ENCODE results near the gene SLCO3A1.

Gene SLCO3A1

DNA sequence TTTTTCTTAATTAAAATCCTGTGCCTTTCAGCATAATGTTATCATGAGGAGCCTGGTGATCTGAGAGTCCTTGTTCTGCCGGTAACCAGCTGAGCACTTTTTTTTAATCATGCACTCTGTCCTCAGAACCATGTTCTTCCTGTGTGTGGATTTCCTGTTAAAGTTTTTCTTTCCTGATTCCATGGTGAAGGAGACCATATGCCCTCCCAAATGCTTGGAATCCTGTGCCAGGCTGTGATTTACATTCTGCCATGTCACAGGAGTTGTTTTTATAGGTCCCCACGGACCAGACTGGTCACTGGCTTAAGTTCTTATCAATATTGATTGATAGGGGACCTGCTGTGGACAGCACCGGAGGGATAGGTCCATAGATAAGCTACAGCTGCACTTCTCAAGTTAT, 257.8 kb downstream of the SLCO3A1 start:
- DNase-seq: no peak

GRCh38 chr15:92111751-92112150, 258.2 kb downstream of the SLCO3A1 start:
- DNase-seq: no peak

GRCh38 chr15:92112180-92112579, 258.7 kb downstream of the SLCO3A1 start:
- no peak for DNase-seq

GRCh38 chr15:92112711-92113110, 259.2 kb downstream of the SLCO3A1 start:
- DNase-seq: no peak

DNA sequence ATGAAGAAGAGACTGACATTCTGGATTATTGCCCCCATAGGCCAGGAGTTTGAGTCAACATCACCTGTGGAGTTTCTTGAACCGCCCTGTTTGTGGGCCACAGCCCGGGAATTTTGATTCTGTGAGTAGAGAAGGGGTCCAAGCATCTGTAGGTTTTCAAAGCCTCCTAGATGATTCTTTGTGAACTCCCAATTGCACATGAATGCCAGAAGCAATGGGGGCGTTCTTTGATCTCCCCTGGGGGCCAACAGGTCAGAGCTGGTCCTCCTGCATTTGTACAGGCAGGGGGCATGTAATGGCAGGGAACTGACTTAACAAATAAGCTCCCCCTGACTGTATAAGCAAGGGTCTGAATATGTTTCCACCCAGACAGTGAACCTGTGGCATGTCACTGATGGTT, 260.3 kb downstream of the SLCO3A1 start:
- DNase-seq: no peak

DNA sequence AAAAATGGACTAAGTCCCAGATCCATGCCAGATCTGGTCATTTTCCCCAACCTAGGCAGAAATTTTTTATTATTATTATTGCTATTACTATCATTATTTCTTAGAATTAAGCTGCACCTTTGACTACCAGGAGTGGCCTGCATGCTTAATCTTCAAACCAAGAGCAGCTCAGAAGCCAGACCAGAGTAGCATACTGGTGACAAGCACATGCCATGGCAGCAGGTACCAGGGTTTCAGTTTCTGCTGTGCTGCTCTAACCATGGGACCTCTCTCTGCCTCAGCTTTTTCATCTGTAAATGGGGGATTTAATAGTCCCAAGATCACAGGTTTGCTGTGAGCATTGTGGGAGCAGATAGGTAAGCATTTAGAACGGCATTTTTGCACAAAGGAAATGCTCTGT, 262.3 kb downstream of the SLCO3A1 start:
- DNase-seq: no peak

DNA sequence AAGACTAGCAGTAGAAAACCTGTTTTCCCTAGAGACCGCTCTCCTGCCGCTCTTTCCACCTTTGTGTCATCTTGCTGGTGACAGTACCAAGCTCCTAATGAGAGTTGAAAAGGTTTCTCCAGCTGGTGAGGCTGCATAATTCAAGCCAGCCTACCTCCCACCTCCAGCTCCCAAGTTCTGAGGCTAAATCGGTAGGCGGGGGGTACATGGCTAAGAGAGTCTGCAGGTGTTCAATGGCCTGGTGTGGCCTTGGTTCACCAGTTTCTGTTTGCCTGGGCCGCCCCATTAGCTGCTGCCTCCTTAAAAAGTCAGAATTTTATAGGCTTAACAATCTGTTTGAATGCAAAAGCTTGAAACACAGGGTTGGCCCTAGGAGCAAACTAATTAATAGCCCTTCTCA, 262.8 kb downstream of the SLCO3A1 start:
- no peak for DNase-seq

DNA sequence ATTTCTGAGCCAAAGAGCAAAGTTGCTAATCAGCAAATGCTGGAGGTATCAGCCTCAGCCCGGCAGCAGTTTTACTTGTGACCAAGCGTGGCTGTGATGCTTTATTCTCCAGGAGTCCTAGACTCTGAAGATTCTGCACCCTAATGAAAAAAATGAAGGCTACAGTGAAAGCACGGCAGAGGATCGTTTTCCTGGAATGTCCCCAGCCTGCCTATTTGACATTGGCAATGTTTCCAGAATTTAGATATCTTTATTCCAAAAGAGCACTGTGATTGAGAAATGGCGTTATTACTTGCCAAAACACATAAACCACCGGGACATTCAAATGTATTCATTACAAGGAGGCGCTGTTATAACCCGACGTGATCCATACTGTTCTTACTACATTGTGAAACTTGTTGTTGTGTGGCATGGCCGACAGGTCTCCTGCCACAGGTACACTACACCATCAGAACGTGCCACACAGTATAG, 263.8 kb downstream of the SLCO3A1 start:
- no peak for DNase-seq

GRCh38 chr15:92118162-92118935, 264.8 kb downstream of the SLCO3A1 start:
- DNase-seq: no peak

- DNase-seq: no peak
Observed at GRCh38 chr15:92118936-92119325, 265.4 kb downstream of the SLCO3A1 start.

- DNase-seq: no peak
Observed at GRCh38 chr15:92120094-92120795, 266.7 kb downstream of the SLCO3A1 start.

DNA sequence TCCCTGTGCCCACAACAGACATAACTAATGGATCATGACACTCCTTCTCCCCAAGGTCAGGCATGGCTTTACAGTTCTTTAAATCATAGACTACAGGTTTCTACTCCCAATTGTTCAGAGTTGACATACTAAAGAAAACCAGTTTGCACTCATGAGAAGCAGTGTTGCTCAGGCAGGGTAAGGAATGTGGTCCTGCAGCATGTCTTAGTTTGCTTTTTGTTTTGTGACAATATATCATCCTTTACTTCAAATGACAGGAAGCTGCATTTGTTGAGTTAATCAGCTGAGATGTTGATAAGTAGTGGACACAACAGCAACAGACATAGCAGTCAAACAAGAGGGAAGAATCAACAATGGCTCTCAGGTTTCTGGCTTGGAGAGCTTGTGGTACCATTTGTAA, 267.5 kb downstream of the SLCO3A1 start:
- no peak for DNase-seq

DNA sequence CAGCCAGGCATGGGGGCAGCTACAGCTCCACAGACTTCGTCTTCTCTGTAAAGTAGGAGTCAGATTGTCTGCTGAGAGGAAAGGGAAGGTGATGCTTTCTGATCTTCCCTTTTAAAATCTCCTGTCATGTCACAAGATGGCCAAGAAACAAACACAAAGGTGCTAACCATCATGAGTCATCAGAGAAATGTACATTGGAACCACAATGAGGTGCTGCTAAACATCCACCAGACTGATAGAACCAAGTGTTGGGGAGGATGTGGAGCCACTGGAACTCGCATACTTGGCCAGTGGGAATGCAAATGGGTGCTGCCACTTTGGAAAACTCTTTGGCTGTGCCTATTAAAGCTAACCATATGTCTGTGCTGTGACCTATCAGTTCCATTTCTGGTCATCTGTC, 268.8 kb downstream of the SLCO3A1 start:
- DNase-seq: no peak

DNA sequence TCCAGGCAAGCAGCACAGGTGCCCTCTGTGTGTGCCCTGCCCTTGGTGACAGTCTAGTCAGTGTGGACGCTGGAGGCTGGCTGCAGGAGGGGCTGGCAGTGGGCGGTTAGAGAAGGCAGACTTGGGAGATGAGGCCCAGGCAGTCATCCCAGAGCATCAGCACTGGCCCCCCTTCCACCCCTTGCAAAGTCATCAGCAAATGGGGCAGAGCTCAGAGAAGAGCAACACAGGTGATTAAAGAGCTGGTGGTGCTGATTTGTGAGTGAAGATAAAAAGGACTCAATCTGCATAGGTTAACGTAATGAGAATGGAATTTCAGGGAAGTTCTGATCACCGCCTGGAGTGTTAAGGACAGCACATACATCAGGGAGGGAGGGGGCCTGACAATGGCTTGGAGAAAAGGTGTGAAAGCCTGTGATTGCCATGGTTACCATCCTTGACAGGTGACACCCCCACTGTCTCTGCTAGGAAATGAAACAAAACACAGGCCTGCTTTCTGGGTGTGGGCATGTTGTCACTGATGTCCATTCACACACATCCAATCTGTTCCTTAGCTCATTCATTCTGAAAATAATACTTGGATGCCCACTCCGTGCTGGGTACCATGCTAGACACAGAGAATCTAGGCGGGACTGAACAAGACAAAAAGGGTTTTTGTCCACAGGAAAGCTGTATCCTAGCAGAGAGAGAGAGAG, 270.6 kb downstream of the SLCO3A1 start:
- DNase-seq: no peak

GRCh38 chr15:92124657-92125010, 271.1 kb downstream of the SLCO3A1 start:
- DNase-seq: no peak

DNA sequence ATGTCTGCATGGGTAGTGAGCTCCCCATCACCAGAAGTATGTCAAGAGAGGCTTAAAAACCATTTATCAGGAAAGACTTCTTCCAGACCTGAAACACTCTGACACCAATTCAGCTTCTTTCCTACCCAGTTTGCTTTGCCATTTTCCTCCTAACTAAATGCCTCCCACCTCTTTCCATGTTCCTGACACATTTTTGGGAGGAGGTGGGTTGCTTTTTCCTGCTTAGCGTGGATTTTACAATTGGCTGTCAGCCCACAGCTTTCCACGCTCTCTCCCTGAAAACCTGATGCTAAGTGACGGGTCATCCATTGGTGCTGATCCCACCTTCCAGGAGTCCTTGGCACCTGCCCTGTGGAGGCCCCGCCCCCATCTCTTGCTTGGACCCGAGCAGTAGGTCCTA, 275.3 kb downstream of the SLCO3A1 start:
- no peak for DNase-seq

GRCh38 chr15:92130244-92130643, 276.7 kb downstream of the SLCO3A1 start:
- DNase-seq: no peak

- no peak for DNase-seq
Observed at GRCh38 chr15:92130906-92131305, 277.4 kb downstream of the SLCO3A1 start.

DNA sequence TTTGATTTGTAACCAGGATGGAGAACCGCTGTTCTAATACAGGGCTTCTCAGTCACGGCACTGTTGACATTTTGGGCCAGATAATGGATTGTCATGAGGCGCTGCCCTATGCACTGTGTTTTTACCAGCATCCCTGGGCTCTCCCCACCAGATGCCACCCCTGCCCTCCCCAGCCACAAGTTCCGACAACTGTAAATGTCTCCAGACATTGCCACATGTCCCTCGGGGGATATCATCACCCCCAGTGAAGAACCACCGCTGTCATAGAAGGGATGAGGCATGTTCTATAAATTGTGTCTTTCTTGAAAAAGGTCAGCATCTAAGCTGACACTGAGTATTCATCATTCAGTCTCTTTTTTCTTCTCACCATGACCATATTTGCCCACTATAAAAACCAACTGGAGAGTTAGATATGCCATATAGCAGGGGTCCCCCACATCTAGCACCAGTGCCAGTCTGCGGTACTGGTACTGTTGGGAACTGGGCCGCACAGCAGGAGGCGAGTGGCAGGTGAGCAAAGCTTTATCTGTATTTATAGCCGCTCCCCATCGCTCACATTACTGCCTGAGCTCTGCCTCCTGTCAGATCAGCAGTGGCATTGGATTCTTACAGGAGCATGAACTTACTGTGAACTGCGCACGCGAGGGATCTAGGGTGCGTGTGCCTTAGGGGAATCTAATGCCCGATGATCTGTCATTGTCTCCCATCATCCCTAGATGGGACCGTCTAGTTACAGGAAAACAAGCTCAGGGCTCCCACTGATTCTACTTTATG, 279.7 kb downstream of the SLCO3A1 start:
- DNase-seq: no peak

- no peak for DNase-seq
Observed at GRCh38 chr15:92140796-92141195, 287.3 kb downstream of the SLCO3A1 start.

DNA sequence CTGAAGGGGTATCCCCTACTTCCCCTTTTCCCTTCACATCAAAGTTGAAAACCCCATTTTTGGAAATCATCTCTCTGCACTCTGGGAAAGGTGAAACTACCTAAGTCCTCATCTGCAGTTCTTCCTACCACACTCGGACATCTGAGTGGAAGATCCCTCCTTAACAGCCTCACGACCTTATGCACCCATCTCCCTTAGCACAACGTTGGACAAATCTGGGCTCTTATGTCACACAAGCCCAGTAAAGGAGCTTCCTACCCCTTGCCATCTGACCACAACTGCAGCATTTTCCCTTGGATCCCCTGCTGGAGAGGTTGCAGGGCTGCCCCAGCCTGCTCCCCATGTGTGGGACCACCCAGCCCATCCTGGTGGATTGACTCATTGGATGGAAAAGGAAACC, 288.1 kb downstream of the SLCO3A1 start:
- no peak for DNase-seq

DNA sequence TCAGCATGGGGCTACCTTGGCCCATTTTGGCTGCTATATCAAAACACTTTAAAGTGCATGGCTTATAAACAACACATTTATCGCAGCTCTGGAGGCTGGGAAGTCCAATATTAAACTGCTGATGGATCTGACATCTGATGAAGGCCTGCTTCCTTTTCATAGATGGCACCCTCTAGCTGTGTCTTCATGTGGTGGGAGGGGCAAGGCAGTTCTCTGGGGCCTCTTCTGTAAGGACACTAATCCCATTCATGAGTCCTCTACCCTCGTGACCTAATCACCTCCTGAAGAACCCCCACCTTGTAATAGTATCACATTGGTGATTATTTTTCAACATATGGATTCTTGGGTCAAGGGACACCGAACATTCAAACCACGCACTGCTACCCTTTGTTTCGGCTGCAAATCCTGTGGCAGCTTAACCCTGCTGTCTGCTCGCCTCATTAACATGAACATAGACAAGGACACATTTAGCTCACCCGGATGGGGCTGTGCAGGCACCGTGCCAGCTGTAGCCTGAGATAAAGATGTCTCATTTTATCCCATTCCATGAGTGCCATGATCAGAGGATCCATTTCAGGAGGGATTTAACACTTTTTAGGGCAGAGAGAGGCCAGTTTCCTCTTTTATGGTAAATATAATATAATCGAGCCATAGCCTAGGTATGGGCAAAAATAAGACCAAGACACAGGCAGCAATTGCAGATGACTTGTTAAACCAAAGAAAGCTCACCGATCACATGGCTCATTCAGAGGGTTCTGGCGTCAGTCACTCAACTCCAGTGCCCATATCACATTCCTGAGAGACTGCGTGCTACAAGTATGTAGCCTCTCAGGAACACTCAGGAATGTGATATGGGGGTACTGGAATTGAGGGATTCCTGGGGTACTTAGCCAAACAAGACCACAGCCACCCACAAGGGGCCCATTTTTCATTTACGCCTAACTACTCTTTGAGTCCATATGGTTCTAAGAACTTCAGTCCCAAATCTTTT, 289.0 kb downstream of the SLCO3A1 start:
- no peak for DNase-seq

All from CD4-positive, alpha-beta T cell treated with Interferon alpha-2 for 1 hour (primary cell).